A549 (cell line): Measurements from ENCODE around the gene COX7A2. TPM values are rescaled to one million over a fixed set of nuclear protein-coding genes. Genes with fewer than 3 reads are reported as not detected.

ENCODE experiments used
- ATAC-seq, 2 experiments: fragments of 200-7000 bp in 1 of 2; fragments of >200 bp in 1 of 2; cut with Nextera tagmentation in 1 of 2; cut with Tn5 transposase in 1 of 2; 3 replicates each; pipeline versions ENCODE4 v1.8.0 to v1.9.1; 2018 to 2020; ENCODE audit warnings: mild to moderate bottlenecking in 1 of 2, moderate library complexity in 1 of 2
- CTCF ChIA-PET: fragments of 300-600 bp; sonication (Branson Sonifier 250); formaldehyde crosslinking; extraction: SDS; loops from one replicate; lab custom pipeline; 2021; ENCODE audit warnings: antibody characterized with exemption, inconsistent platforms; lab: Yijun Ruan, JAX
- POLR2A ChIA-PET: fragments of 350-600 bp; formaldehyde crosslinking; extraction: SDS; loops from one replicate; lab custom pipeline; 2021; ENCODE audit warnings: antibody characterized with exemption, inconsistent platforms; lab: Yijun Ruan, JAX
- DNase-seq, 2 experiments: peaks; one replicate each; pipeline versions ENCODE4 v3.0.0 to v3.0.0-alpha.2; 2011 to 2016; ENCODE audit warnings: low read depth in 1 of 2, low spot score in 1 of 2
- FAIRE-seq: peaks from 2 replicates; lab custom pipeline; 2011; peaks lifted over from hg19 to GRCh38; lab: Jason Lieb, UNC
- H3K27ac ChIP-seq, 2 experiments: fragments of >200 bp; sonication (Bioruptor Twin); formaldehyde crosslinking; 3 replicates each; pipeline ENCODE4 v1.5.1; 2016 to 2017
- H3K4me1 ChIP-seq: fragments of >200 bp; sonication (Bioruptor Twin); formaldehyde crosslinking; 3 replicates; pipeline ENCODE4 v1.6.1; 2016
- H3K4me2 ChIP-seq: fragments of >200 bp; sonication (Bioruptor Twin); formaldehyde crosslinking; 3 replicates; pipeline ENCODE4 v1.6.1; 2016
- H3K4me3 ChIP-seq: fragments of >200 bp; sonication (Bioruptor Twin); formaldehyde crosslinking; 3 replicates; pipeline ENCODE4 v1.5.1; 2016
- H3K9me3 ChIP-seq: fragments of >200 bp; sonication (Bioruptor Twin); formaldehyde crosslinking; 3 replicates; pipeline ENCODE4 v1.6.1; 2016
- BHLHE40 ChIP-seq: IDR thresholded peaks from 2 replicates; pipeline ENCODE4 v1.6.1; 2012; ENCODE audit warnings: low read depth, low read length, inconsistent platforms
- CBX8 ChIP-seq: fragments of 200-600 bp; sonication (generic); IDR thresholded peaks from 2 replicates; pipeline ENCODE4 v1.6.1; 2016
- CEBPB ChIP-seq, 2 experiments: fragments of >200 bp in 1 of 2; sonication (Bioruptor Twin) in 1 of 2; formaldehyde crosslinking in 1 of 2; IDR thresholded peaks; 2 replicates each; pipeline ENCODE4 v1.6.1; 2012 to 2016
- EP300 ChIP-seq, 2 experiments: fragments of >200 bp; sonication (Bioruptor Twin); formaldehyde crosslinking; IDR thresholded peaks; 2 replicates in 1 of 2; 3 replicates in 1 of 2; pipeline ENCODE4 v1.6.1; 2016 to 2017
- FOXS1 ChIP-seq: fragments of 250-450 bp; sonication (Bioruptor Pico); IDR thresholded peaks from 2 replicates; pipeline ENCODE4 v1.5.0; 2020; ENCODE audit warnings: mild to moderate bottlenecking, moderate library complexity
- GATA3 ChIP-seq: IDR thresholded peaks from 2 replicates; pipeline ENCODE4 v1.6.1; 2012; ENCODE audit warnings: borderline replicate concordance
- HOXA7 ChIP-seq: fragments of 250-450 bp; sonication (Bioruptor Pico); IDR thresholded peaks from 2 replicates; pipeline ENCODE4 v1.5.0; 2020; ENCODE audit warnings: mild to moderate bottlenecking, moderate library complexity
- HOXB13 ChIP-seq: fragments of 250-450 bp; sonication (Bioruptor Pico); IDR thresholded peaks from 2 replicates; pipeline ENCODE4 v1.5.0; 2020; ENCODE audit warnings: low read depth, mild to moderate bottlenecking, moderate library complexity
- HOXB5 ChIP-seq: fragments of 250-450 bp; sonication (Bioruptor Pico); IDR thresholded peaks from 2 replicates; pipeline ENCODE4 v1.5.0; 2020; ENCODE audit warnings: mild to moderate bottlenecking, moderate library complexity
- JUN ChIP-seq, 2 experiments: fragments of >200 bp; sonication (Bioruptor Twin); formaldehyde crosslinking; IDR thresholded peaks; 2 replicates in 1 of 2; 3 replicates in 1 of 2; pipeline ENCODE4 v1.6.1; 2016 to 2017
- KDM1A ChIP-seq: fragments of 200-600 bp; sonication (generic); IDR thresholded peaks from 2 replicates; pipeline ENCODE4 v1.6.1; 2016; ENCODE audit warnings: low read depth, mild to moderate bottlenecking
- MYC ChIP-seq: IDR thresholded peaks from 2 replicates; pipeline ENCODE4 v1.6.1; 2012; ENCODE audit warnings: mild to moderate bottlenecking, inconsistent platforms, low read length, improper control_type of control experiment, borderline replicate concordance
- POLR2A ChIP-seq: IDR thresholded peaks from 2 replicates; pipeline ENCODE4 v1.6.1; 2012; ENCODE audit warnings: mild to moderate bottlenecking, low read length
- RAD21 ChIP-seq, 2 experiments: fragments of >200 bp in 1 of 2; sonication (Bioruptor Twin) in 1 of 2; formaldehyde crosslinking in 1 of 2; IDR thresholded peaks in 1 of 2; conservative IDR thresholded peaks in 1 of 2; 2 replicates in 1 of 2; 3 replicates in 1 of 2; pipeline ENCODE4 v1.6.1; 2012 to 2018; ENCODE audit warnings: inconsistent platforms in 1 of 2
- RCOR1 ChIP-seq: fragments of 150-350 bp; IDR thresholded peaks from 2 replicates; pipeline ENCODE4 v1.6.1; 2014; ENCODE audit warnings: antibody characterized with exemption, low read length, low read depth
- ZNF302 ChIP-seq: fragments of 250-450 bp; sonication (Bioruptor Pico); IDR thresholded peaks from 2 replicates; pipeline ENCODE4 v1.9.0; 2021; ENCODE audit warnings: inconsistent platforms, mild to moderate bottlenecking, moderate library complexity
- WGBS: methylation state at CpG from one replicate; pipeline ENCODE4 v1.1.6; 2017; ENCODE audit errors: missing lambda C conversion rate; 5-methylcytosine and 5-hydroxymethylcytosine counted together
- polyA plus RNA-seq, 4 experiments: library from polyadenylated mRNA; depleted of rRNA in 3 of 4; stranded (reverse); fragments of >200 nt; fragmentation: RNase III in 1 of 4; extraction: RNeasy Plus Mini Kit Qiagen cat#74134 plus additional on column Dnase treatment in 1 of 4; gene quantifications; 2 replicates in 3 of 4; 3 replicates in 1 of 4; pipeline ENCODE4 v1.2.3, GENCODE V29; 2011 to 2017
- TF ChIP-seq, protein P1 (sequence below): IDR thresholded peaks from 2 replicates; pipeline ENCODE4 v1.6.1; 2012
- TF ChIP-seq, protein P2 (sequence below): IDR thresholded peaks from 2 replicates; pipeline ENCODE4 v1.6.1; 2012; ENCODE audit warnings: low read depth, borderline replicate concordance
- TF ChIP-seq, protein P3 (sequence below): fragments of >200 bp; sonication (Bioruptor Twin); formaldehyde crosslinking; IDR thresholded peaks from 2 replicates; pipeline ENCODE4 v1.6.1; 2016
- TF ChIP-seq, protein P4 (sequence below): fragments of 450-650 bp; IDR thresholded peaks from 2 replicates; pipeline ENCODE4 v1.6.1; 2014; ENCODE audit warnings: antibody characterized with exemption

The COX7A2 gene
- polyA plus RNA-seq, 2 of the 4 experiments (the other 2 are of a cell fraction) = 271 to 464 TPM

DNA sequence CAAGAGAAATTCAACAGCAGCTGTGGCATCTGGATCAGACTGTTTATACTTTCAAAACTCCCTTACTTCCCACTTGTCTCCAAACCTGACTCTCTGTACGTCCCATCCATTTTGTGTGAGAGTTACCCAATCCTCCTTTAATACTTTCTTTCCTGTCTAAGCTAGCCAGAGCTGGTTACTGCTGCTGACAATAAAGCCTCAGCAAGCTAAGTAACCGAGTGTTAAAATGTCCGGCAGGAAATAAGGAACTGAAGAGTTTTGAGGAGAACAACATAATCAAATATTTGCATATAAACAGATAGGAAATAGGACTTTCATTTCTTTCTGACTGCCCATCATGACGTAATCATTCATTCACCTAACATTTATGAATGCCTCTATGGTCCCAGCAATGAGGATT, 29.4 kb upstream of the COX7A2 start:
- H3K27ac ChIP-seq = peak overlapping the region; percentile 63 to 76
- no peak overlapping the region for H3K4me2 ChIP-seq
- POLR2A ChIA-PET = interaction anchor here (0.6 to 1.5 kb wide), 2 partner anchors 8 to 11 kb away, joined by 3 read pairs; partner anchors contain the start of gene TMEM30A
- no peak for ATAC-seq
- FAIRE-seq = no peak
- peaks cover 59% of the 10 kb centered on the region for H3K4me1 ChIP-seq
- TF ChIP-seq MYC = no peak
- no peaks in the 10 kb centered on the region for H3K9me3 ChIP-seq
- CTCF ChIA-PET = no interaction called here
- DNase-seq = no peak
- no peak overlapping the region for H3K4me3 ChIP-seq
- WGBS = 82% methylated on average over 4 of the region's 4 CpGs

DNA sequence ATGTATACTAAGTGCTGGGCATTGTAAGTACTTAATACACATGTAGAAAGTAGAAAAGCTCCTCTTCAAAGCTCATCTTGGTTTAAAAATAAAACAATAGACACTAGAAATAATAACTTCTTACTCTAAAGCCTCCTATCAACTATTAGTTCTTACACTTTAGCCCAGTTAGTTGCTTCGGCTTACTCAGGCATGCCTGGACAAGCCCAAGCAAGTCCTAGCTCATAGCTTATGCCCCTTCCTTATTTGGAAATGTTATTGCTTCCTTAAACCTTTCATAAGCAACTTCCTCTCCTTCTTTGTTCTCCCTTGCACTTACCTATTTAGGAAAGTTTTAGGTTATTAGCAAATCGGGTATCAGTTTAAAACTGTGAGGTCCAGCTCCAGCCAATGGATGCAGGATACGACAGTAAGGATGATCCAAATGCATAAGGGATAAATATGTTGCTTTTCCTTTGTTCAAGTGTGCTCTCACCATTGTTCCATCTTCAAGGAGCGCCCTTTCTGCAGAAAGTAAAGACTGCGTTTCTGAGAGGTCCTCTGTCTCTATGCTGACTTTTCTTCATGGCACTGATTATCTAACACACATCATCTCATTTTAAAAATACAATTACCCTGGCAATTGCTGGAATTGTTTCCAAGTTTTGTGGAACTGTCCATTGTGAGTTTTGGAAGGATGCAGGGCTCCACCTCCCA, 28.7 kb upstream of the COX7A2 start:
- POLR2A ChIA-PET = interaction anchor here (1.5 kb wide), 1 partner anchor 12 kb away, joined by 3 read pairs; the partner anchor contains the start of gene TMEM30A
- Histone ChIP-seq H3K4me2 (no peak overlapping the region), H3K4me3 (no peak overlapping the region), H3K4me1 (peaks cover 59% of the 10 kb centered on the region)
- WGBS = 84% methylated on average over 5 of the region's 5 CpGs
- TF ChIP-seq RCOR1 (no peak), KDM1A (no peak), HOXB5 (CRISPR knock-in tag) (no peak), GATA3 (no peak), ZNF302 (CRISPR knock-in tag) (no peak), JUN (IDR thresholded peaks at IDR 0.05) (no peak), HOXA7 (CRISPR knock-in tag) (no peak), RAD21 (conservative IDR thresholded peaks at IDR 0.05 in 1 of 2, IDR thresholded peaks at IDR 0.05 in 1 of 2) (no peak), FOXS1 (CRISPR knock-in tag) (no peak), CBX8 (no peak), EP300 (IDR thresholded peaks at IDR 0.05) (no peak), BHLHE40 (no peak), POLR2A (no peak), CEBPB (IDR thresholded peaks at IDR 0.05) (no peak)
- TF ChIP-seq, protein P1, sequence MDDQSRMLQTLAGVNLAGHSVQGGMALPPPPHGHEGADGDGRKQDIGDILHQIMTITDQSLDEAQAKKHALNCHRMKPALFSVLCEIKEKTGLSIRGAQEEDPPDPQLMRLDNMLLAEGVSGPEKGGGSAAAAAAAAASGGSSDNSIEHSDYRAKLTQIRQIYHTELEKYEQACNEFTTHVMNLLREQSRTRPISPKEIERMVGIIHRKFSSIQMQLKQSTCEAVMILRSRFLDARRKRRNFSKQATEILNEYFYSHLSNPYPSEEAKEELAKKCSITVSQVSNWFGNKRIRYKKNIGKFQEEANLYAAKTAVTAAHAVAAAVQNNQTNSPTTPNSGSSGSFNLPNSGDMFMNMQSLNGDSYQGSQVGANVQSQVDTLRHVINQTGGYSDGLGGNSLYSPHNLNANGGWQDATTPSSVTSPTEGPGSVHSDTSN = no peak
- TF ChIP-seq, protein P2, sequence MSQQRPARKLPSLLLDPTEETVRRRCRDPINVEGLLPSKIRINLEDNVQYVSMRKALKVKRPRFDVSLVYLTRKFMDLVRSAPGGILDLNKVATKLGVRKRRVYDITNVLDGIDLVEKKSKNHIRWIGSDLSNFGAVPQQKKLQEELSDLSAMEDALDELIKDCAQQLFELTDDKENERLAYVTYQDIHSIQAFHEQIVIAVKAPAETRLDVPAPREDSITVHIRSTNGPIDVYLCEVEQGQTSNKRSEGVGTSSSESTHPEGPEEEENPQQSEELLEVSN = no peak
- TF ChIP-seq, protein P3, sequence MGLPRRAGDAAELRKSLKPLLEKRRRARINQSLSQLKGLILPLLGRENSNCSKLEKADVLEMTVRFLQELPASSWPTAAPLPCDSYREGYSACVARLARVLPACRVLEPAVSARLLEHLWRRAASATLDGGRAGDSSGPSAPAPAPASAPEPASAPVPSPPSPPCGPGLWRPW = no peak
- TF ChIP-seq, protein P4, sequence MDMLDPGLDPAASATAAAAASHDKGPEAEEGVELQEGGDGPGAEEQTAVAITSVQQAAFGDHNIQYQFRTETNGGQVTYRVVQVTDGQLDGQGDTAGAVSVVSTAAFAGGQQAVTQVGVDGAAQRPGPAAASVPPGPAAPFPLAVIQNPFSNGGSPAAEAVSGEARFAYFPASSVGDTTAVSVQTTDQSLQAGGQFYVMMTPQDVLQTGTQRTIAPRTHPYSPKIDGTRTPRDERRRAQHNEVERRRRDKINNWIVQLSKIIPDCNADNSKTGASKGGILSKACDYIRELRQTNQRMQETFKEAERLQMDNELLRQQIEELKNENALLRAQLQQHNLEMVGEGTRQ = no peak
- TF ChIP-seq, all 56 proteins: peak for 0
- Histone ChIP-seq H3K9me3 (no peaks in the 10 kb centered on the region), H3K27ac (peak overlapping the region; percentile 63 to 76)
- FAIRE-seq (no peak), DNase-seq (no peak), ATAC-seq (no peak)
- CTCF ChIA-PET = interaction anchor here (0.8 to 1.5 kb wide), 2 partner anchors 10 to 252 kb away, joined by 3 to 5 read pairs; no protein-coding TSS in a partner anchor

DNA sequence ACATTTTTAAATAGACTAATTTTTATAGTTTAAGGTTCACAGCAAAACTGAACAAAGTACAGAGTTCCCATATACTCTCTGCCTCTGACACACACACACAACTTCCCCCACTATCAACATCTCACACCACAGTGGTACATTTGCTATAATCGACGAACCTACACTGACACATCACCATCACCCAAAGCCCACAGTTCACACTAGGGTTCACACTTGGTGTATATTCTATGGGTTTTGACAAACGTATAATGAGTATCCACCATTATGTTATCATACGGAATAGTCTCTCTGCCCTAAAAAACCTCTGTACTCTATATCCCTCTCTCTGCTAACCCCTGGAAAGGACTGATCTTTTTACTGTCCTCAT, 25.4 kb upstream of the COX7A2 start:
- CTCF ChIA-PET = interaction anchor here (1.7 kb wide), 1 partner anchor 8 kb away, joined by 4 read pairs; no protein-coding TSS in a partner anchor

More for the DNA sequence above, 25.4 kb upstream of the COX7A2 start:
- Histone ChIP-seq H3K4me2 (no peak overlapping the region), H3K9me3 (no peaks in the 10 kb centered on the region), H3K4me3 (no peak overlapping the region), H3K4me1 (peaks cover 34% of the 10 kb centered on the region), H3K27ac (no peak overlapping the region)
- POLR2A ChIA-PET = interaction anchor here (1.3 kb wide), 1 partner anchor 16 kb away, joined by 6 read pairs; the partner anchor contains the start of gene TMEM30A
- ATAC-seq = no peak; a peak in 1 of 6 replicates
- no peak for TF ChIP-seq CBX8
- TF ChIP-seq HOXB13 = no peak
- TF ChIP-seq POLR2A = no peak
- DNase-seq = no peak
- WGBS = 78% methylated on average over 4 of the region's 4 CpGs
- no peak for FAIRE-seq
